Activated CD4-positive, CD25-positive, alpha-beta regulatory T cell (primary cell): ENCODE measurements around the gene GPRC5A.

ENCODE experiments used
- DNase-seq, 4 experiments: peaks; one replicate each; lab custom pipeline; 2025; lab: John Stamatoyannopoulos, UW

GPRC5A gene

GRCh38 chr12:12885096-12885792, 6.1 kb upstream of the GPRC5A start:
- DNase-seq: no peak

DNA sequence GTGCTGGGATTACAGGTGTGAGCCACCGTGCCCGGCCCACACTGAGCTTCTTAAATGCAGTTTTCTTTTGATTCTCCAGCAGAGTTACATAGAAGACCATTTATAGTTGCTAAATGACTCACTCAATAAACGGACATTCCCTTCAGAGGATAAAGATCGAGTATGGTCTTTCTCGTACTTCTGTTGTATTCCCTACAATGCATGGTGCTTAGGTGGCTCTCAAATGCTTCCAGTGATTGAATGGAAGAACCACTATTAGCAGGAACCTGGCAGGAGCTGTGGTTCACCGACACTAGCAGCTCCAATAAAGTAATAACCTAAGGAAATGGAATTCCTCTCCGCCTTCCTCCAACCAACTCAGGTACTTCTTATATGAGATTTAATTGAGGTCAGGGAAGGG, 3.9 kb upstream of the GPRC5A start:
- DNase-seq: no peak

GRCh38 chr12:12889701-12890100, 1.7 kb upstream of the GPRC5A start:
- DNase-seq: no peak

- DNase-seq: no peak
Measured at GRCh38 chr12:12890543-12891079, 751 bp upstream of the GPRC5A start.

- no peak for DNase-seq
Measured at GRCh38 chr12:12891881-12892355, 556 bp downstream of the GPRC5A start.

- DNase-seq: no peak
Measured at GRCh38 chr12:12892681-12893141, 1.3 kb downstream of the GPRC5A start.

GRCh38 chr12:12893438-12893837, 2.1 kb downstream of the GPRC5A start:
- DNase-seq: no peak

DNA sequence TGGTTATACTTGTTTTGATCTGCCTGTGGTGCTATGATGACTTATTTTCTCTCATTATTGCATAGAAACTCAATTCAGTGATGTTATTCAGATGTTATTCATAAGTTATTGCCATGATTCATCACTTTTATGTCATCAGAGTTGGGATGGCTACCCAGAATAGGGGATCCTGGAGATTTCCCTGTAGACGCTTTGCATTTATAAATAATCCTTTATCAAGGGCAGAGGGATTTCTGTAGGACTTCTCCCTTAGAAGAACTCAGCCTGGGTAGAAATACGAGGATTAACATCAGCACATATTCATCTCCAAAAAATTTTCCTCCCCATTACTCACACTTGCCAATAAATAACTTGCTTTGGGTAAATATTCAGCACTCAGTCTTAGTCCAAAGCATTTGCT, 4.9 kb downstream of the GPRC5A start:
- DNase-seq: no peak

DNA sequence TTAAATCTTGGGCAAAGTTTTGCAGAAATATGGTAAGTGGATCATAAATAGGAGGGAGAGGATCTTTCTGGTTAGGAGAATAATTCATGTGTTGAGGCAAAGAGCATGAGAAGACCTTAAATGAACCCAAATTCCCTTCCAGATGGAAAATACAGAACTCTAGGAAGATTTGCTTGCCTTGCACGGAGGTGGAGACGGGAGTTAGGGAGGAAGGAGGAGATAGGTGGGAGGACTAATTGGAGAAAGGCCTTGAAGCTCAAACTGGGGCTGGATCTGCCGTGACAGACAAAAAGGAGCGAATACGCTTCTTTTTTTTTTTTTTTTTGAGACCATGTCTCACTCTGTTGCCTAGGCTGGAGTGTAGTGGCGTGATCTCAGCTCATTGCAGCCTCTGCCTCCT, 5.9 kb downstream of the GPRC5A start:
- no peak for DNase-seq

GRCh38 chr12:12898136-12898717, 6.9 kb downstream of the GPRC5A start:
- no peak for DNase-seq

DNA sequence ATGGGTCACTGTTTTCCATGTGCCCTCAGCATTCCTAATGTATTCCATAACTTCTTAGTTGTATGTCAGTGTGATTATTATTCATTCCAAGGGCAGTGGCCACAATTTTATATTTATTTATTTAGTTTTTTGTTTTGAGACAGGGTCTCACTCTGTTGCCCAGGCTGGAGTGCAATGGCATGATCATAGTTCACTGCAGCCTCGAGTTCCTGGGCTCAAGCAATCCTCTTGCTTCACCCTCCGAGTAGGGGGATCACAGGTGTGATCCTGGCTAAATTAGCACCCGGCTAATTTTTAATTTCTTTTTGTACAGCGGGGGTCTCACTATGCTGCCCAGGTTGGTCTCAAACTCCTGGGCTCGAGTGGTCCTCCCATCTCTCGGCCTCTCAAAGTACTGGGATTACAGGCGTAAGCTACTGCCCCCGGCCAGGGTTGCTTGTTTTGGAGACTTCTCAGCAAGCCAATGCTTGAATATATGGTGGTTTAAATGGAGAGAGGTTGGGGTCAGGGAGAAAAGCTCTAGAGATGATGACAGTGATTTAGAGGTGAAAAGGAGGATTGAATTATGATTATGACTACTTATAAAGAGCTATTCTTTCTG, 7.6 kb downstream of the GPRC5A start:
- DNase-seq: no peak

- peak in 1 of 4 experiments; percentile 11 for DNase-seq
Measured at GRCh38 chr12:12899530-12900380, 8.4 kb downstream of the GPRC5A start.

DNA sequence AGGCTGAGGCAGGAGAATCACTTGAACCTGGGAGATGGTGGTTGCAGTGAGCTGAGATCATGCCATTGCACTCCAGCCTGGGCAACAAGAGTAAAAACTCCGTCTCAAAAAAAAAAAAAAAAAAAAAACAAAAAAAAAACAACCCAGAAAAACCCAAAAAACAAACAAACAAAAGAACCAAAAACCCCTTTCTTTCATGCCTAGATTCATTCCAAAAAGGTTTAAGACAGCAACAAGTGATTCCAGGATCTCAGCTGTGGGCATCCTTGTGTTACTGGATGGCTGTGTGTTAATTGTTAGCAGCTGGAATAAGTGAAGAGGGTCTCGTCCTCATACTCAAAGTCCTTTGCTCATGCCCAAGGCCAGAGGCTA, 9.4 kb downstream of the GPRC5A start:
- no peak for DNase-seq

GRCh38 chr12:12901158-12901791, 9.9 kb downstream of the GPRC5A start:
- DNase-seq: no peak

DNA sequence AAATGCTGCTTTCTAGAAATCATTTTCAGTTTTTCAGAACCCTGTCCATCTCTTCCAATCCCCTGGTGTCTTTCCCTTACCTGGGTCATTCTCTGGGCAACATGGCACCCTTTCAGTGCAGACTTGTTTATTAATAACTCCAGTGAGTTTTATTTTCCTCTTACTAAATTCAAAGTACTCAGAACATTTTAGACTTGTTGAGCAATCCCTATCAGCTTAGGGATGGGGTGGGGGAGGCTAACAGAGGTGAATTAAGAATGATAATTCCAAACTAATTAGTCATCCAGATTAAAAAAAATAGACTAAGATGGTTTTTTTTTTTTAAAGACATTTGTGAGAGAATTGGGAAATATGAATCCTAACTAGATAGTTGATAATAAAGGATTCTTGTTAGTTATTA, 10.7 kb downstream of the GPRC5A start:
- DNase-seq: no peak

DNA sequence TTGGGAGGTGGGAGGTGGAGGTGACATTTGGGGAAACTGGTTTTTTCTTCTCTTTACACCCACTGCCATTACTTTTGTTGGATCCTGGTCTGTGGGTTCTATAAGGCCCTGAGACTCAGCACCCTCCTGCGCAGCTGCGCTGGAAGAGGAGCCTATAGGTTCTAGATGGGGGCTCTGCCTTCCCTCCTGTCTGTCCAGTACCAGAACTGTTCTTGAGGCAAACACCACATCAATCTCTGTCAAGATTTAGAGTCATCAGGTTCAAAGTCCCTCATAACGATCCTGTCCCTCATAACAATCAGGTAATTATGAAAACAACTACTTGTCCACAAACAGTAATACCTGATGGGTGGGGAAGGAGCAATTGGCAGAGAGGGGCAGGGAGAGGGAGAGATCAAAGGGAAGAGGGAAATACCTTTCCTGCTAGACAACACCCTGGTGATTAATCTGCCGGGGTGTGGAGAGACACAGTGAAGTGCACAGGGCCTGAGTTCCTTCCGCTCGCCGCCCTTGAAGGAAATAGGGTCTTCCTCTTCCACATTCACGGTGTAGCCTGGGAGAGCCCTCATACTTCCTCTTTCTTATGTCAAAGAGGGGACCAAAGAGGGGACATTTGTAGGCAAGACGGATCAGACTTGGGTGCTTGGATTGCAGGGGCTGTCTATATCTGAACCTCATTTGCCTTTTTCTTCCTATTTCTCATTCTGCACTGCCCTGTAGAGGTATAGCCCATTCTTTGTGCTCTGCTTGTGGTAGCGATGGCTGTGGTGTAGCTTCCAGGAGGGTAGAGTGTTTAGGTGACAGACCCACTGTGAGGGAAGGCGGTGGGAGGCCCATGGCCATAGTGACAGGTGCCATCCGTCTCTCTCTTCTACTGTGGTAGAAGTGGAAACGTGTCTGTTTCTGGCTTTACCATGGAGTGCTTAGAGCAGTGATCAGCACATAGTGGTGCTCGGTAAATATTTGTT, 12.6 kb downstream of the GPRC5A start:
- DNase-seq: no peak

GRCh38 chr12:12907552-12907951, 16.2 kb downstream of the GPRC5A start:
- DNase-seq: no peak

DNA sequence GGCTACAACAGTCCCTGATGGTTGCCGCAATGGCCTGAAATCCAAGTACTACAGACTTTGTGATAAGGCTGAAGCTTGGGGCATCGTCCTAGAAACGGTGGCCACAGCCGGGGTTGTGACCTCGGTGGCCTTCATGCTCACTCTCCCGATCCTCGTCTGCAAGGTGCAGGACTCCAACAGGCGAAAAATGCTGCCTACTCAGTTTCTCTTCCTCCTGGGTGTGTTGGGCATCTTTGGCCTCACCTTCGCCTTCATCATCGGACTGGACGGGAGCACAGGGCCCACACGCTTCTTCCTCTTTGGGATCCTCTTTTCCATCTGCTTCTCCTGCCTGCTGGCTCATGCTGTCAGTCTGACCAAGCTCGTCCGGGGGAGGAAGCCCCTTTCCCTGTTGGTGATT, 16.9 kb downstream of the GPRC5A start:
- DNase-seq: no peak

- no peak for DNase-seq
Measured at GRCh38 chr12:12908711-12909110, 17.3 kb downstream of the GPRC5A start.

DNA sequence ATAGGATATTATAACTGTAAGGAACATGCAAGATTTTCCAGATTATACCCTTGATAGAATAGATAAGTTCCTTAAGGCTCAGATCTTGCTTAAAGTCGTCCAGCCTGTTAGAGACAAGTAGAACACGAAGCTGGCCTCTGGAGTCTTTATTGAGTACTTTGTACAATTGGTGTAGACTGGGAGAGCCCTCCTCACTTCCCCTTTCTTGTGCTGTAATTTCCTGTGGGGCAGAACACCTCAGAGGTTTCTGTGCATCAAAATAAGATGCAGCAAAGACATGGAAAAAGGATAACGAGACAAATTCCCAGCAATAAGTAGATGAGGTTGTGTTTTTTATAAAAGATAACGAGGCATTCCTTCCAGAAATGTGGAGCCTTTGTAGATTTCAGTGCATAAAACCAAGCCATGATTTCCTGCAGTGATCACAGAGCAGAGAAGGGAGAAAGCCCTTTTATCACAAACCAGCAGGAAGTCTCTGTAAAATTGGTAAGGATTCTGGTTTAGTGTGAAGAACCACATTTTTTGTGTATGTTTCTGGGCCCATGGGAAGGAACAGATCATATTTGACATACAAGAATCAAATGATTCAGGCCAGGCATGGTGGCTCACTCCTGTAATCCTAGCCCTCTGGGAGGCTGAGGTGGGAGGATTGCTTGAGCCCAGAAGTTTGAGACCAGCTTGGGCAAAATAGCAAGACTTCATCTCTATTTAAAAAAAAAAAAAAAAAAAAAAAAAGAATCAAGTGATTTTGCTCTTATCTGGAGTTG, 18.0 kb downstream of the GPRC5A start:
- no peak for DNase-seq
